ENCODE measurements around the gene C16orf89. TPM values are rescaled to one million over a fixed set of nuclear protein-coding genes. Genes with fewer than 3 reads are reported as not detected.

The C16orf89 gene
- total and polyA plus RNA-seq, 2 experiments from 2014 or later: 2.8 to 4.4 TPM

DNA sequence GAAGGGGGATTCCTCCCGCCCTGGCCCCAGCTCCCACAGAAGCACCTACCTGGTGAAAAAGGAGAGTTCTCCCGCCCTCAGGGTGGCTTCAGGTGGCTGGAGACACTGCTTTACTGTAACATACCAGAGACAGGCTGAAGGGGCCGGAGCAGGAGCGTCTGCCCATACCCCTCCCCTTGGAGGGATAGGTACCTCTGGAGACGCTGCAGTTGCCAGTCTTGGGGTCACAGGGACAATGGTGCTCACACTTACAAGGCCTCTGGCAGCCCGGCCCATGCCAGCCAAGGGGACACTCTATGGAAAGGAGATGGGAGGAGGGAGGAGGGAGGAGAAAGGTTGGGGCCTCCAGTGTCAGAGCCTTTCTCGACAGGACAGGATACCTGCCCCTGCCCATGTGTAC lies 38.7 kb downstream of the C16orf89 start:
- Histone ChIP-seq H3K79me2 (replicated peaks; ENCODE audit: insufficient read depth) (no peaks in the 10 kb centered on the region), H3K27ac (ENCODE audit: low read depth) (no peak overlapping the region), H3F3A (replicated peaks; ENCODE audit: low read depth) (no peaks in the 10 kb centered on the region), H3K4me3 (no peak overlapping the region), H4K20me1 (replicated peaks; ENCODE audit: insufficient read depth) (no peaks in the 10 kb centered on the region), H3K36me3 (ENCODE audit: insufficient read depth) (no peaks in the 10 kb centered on the region), H3K9me2 (ENCODE audit: insufficient read depth) (no peaks in the 10 kb centered on the region), H3K4me1 (ENCODE audit: insufficient read depth) (no peaks in the 10 kb centered on the region), H2AFZ (no peak overlapping the region), H3K27me3 (ENCODE audit: insufficient read depth) (no peaks in the 10 kb centered on the region), H3K4me2 (no peak overlapping the region)
- no peaks in the 10 kb centered on the region for H3K9me3 Mint-ChIP-seq
- H3K4me3 Mint-ChIP-seq: no peak overlapping the region
- peaks cover 8% of the 10 kb centered on the region; the same call in 1 of the 3 replicates for H3K4me1 Mint-ChIP-seq
- H3K27ac Mint-ChIP-seq: no peak overlapping the region
- no peak for TF ChIP-seq NANOG (IDR thresholded peaks at IDR 0.05; ENCODE audit: borderline replicate concordance)
- no peak for TF ChIP-seq STAT1 (IDR thresholded peaks at IDR 0.05; ENCODE audit: unreplicated experiment)
- no peak for TF ChIP-seq CREB1 (CRISPR knock-in tag; IDR thresholded peaks at IDR 0.05; ENCODE audit: low read depth)
- TF ChIP-seq, protein P1, sequence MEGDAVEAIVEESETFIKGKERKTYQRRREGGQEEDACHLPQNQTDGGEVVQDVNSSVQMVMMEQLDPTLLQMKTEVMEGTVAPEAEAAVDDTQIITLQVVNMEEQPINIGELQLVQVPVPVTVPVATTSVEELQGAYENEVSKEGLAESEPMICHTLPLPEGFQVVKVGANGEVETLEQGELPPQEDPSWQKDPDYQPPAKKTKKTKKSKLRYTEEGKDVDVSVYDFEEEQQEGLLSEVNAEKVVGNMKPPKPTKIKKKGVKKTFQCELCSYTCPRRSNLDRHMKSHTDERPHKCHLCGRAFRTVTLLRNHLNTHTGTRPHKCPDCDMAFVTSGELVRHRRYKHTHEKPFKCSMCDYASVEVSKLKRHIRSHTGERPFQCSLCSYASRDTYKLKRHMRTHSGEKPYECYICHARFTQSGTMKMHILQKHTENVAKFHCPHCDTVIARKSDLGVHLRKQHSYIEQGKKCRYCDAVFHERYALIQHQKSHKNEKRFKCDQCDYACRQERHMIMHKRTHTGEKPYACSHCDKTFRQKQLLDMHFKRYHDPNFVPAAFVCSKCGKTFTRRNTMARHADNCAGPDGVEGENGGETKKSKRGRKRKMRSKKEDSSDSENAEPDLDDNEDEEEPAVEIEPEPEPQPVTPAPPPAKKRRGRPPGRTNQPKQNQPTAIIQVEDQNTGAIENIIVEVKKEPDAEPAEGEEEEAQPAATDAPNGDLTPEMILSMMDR (conservative IDR thresholded peaks at IDR 0.05; ENCODE audit: low read depth in 2 of 2): no peak
- no peak for TF ChIP-seq JUNB (IDR thresholded peaks at IDR 0.05; ENCODE audit: unreplicated experiment)
- TF ChIP-seq, protein P2, sequence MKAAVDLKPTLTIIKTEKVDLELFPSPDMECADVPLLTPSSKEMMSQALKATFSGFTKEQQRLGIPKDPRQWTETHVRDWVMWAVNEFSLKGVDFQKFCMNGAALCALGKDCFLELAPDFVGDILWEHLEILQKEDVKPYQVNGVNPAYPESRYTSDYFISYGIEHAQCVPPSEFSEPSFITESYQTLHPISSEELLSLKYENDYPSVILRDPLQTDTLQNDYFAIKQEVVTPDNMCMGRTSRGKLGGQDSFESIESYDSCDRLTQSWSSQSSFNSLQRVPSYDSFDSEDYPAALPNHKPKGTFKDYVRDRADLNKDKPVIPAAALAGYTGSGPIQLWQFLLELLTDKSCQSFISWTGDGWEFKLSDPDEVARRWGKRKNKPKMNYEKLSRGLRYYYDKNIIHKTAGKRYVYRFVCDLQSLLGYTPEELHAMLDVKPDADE (IDR thresholded peaks at IDR 0.05): no peak
- TF ChIP-seq EZH2 (IDR thresholded peaks at IDR 0.05; ENCODE audit: low read depth, unreplicated experiment): no peak
- TF ChIP-seq POLR2AphosphoS5 (IDR thresholded peaks at IDR 0.05; ENCODE audit: low read depth): no peak
- no peak for TF ChIP-seq EZH2phosphoT487 (IDR thresholded peaks at IDR 0.05; ENCODE audit: unreplicated experiment)
- TF ChIP-seq, protein P3, sequence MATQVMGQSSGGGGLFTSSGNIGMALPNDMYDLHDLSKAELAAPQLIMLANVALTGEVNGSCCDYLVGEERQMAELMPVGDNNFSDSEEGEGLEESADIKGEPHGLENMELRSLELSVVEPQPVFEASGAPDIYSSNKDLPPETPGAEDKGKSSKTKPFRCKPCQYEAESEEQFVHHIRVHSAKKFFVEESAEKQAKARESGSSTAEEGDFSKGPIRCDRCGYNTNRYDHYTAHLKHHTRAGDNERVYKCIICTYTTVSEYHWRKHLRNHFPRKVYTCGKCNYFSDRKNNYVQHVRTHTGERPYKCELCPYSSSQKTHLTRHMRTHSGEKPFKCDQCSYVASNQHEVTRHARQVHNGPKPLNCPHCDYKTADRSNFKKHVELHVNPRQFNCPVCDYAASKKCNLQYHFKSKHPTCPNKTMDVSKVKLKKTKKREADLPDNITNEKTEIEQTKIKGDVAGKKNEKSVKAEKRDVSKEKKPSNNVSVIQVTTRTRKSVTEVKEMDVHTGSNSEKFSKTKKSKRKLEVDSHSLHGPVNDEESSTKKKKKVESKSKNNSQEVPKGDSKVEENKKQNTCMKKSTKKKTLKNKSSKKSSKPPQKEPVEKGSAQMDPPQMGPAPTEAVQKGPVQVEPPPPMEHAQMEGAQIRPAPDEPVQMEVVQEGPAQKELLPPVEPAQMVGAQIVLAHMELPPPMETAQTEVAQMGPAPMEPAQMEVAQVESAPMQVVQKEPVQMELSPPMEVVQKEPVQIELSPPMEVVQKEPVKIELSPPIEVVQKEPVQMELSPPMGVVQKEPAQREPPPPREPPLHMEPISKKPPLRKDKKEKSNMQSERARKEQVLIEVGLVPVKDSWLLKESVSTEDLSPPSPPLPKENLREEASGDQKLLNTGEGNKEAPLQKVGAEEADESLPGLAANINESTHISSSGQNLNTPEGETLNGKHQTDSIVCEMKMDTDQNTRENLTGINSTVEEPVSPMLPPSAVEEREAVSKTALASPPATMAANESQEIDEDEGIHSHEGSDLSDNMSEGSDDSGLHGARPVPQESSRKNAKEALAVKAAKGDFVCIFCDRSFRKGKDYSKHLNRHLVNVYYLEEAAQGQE (IDR thresholded peaks at IDR 0.05; ENCODE audit: unreplicated experiment): no peak
- TF ChIP-seq, protein P4, sequence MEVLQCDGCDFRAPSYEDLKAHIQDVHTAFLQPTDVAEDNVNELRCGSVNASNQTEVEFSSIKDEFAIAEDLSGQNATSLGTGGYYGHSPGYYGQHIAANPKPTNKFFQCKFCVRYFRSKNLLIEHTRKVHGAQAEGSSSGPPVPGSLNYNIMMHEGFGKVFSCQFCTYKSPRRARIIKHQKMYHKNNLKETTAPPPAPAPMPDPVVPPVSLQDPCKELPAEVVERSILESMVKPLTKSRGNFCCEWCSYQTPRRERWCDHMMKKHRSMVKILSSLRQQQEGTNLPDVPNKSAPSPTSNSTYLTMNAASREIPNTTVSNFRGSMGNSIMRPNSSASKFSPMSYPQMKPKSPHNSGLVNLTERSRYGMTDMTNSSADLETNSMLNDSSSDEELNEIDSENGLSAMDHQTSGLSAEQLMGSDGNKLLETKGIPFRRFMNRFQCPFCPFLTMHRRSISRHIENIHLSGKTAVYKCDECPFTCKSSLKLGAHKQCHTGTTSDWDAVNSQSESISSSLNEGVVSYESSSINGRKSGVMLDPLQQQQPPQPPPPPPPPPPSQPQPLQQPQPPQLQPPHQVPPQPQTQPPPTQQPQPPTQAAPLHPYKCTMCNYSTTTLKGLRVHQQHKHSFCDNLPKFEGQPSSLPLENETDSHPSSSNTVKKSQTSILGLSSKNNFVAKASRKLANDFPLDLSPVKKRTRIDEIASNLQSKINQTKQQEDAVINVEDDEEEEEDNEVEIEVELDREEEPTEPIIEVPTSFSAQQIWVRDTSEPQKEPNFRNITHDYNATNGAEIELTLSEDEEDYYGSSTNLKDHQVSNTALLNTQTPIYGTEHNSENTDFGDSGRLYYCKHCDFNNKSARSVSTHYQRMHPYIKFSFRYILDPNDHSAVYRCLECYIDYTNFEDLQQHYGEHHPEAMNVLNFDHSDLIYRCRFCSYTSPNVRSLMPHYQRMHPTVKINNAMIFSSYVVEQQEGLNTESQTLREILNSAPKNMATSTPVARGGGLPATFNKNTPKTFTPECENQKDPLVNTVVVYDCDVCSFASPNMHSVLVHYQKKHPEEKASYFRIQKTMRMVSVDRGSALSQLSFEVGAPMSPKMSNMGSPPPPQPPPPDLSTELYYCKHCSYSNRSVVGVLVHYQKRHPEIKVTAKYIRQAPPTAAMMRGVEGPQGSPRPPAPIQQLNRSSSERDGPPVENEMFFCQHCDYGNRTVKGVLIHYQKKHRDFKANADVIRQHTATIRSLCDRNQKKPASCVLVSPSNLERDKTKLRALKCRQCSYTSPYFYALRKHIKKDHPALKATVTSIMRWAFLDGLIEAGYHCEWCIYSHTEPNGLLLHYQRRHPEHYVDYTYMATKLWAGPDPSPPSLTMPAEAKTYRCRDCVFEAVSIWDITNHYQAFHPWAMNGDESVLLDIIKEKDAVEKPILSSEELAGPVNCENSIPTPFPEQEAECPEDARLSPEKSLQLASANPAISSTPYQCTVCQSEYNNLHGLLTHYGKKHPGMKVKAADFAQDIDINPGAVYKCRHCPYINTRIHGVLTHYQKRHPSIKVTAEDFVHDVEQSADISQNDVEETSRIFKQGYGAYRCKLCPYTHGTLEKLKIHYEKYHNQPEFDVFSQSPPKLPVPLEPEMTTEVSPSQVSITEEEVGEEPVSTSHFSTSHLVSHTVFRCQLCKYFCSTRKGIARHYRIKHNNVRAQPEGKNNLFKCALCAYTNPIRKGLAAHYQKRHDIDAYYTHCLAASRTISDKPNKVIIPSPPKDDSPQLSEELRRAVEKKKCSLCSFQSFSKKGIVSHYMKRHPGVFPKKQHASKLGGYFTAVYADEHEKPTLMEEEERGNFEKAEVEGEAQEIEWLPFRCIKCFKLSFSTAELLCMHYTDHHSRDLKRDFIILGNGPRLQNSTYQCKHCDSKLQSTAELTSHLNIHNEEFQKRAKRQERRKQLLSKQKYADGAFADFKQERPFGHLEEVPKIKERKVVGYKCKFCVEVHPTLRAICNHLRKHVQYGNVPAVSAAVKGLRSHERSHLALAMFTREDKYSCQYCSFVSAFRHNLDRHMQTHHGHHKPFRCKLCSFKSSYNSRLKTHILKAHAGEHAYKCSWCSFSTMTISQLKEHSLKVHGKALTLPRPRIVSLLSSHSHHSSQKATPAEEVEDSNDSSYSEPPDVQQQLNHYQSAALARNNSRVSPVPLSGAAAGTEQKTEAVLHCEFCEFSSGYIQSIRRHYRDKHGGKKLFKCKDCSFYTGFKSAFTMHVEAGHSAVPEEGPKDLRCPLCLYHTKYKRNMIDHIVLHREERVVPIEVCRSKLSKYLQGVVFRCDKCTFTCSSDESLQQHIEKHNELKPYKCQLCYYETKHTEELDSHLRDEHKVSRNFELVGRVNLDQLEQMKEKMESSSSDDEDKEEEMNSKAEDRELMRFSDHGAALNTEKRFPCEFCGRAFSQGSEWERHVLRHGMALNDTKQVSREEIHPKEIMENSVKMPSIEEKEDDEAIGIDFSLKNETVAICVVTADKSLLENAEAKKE (CRISPR knock-in tag; IDR thresholded peaks at IDR 0.05): no peak
- no peak for TF ChIP-seq ZNF114 (CRISPR knock-in tag; IDR thresholded peaks at IDR 0.05)
- TF ChIP-seq ZNF331 (CRISPR knock-in tag; IDR thresholded peaks at IDR 0.05; ENCODE audit: low read depth): no peak
- H3K36me3 Mint-ChIP-seq (ENCODE audit: low read depth): no peaks in the 10 kb centered on the region
- H3K27me3 Mint-ChIP-seq (ENCODE audit: insufficient read depth, low read depth, poor library complexity): peaks cover 9% of the 10 kb centered on the region
- DNase-seq (ENCODE audit: low spot score): no peak
- no peak for ATAC-seq
